Neuronal stem cell (in vitro differentiated cells): Measurements from ENCODE around the gene CD4.

Experiments used
- DNase-seq: peaks from one replicate; pipeline ENCODE4 v3.0.0-alpha.2; 2013; ENCODE audit warnings: low spot score
- H2AFZ ChIP-seq: one replicate; pipeline ENCODE4 v1.6.1; 2013; ENCODE audit warnings: mild to moderate bottlenecking, low read length, inconsistent platforms
- H2AK5ac ChIP-seq: 2 replicates; pipeline ENCODE4 v1.6.1; 2013; ENCODE audit warnings: low read depth, mild to moderate bottlenecking, inconsistent platforms, low read length, moderate library complexity, mixed read lengths
- H2BK120ac ChIP-seq: 2 replicates; pipeline ENCODE4 v1.6.1; 2013; ENCODE audit warnings: low read depth, mild to moderate bottlenecking, inconsistent platforms, low read length, moderate library complexity, mixed read lengths
- H2BK12ac ChIP-seq: one replicate; pipeline ENCODE4 v1.6.1; 2013; ENCODE audit warnings: low read length, inconsistent platforms
- H2BK15ac ChIP-seq: 2 replicates; pipeline ENCODE4 v1.6.1; 2013; ENCODE audit warnings: mild to moderate bottlenecking, low read length, inconsistent platforms, mixed read lengths
- H2BK5ac ChIP-seq: one replicate; pipeline ENCODE4 v1.6.1; 2013; ENCODE audit warnings: inconsistent platforms, mild to moderate bottlenecking, low read length, moderate library complexity
- H3K14ac ChIP-seq: one replicate; pipeline ENCODE4 v1.6.1; 2013; ENCODE audit warnings: low read length, inconsistent platforms
- H3K18ac ChIP-seq: 2 replicates; pipeline ENCODE4 v1.6.1; 2013; ENCODE audit warnings: low read length, inconsistent platforms
- H3K23ac ChIP-seq: 2 replicates; pipeline ENCODE4 v1.6.1; 2013; ENCODE audit warnings: low read depth, mild to moderate bottlenecking, mixed read lengths, low read length, inconsistent platforms; ENCODE audit not compliant: poor library complexity
- H3K27ac ChIP-seq: replicated peaks from 3 replicates; pipeline ENCODE4 v1.5.1; 2013; ENCODE audit warnings: low read length, inconsistent platforms
- H3K27me3 ChIP-seq, 3 experiments: 2 replicates each; pipeline ENCODE4 v1.6.1; 2013; ENCODE audit warnings: low read length in 3 of 3, mild to moderate bottlenecking in 2 of 3, inconsistent platforms in 1 of 3, low read depth in 1 of 3, mixed read lengths in 1 of 3, moderate library complexity in 1 of 3; ENCODE audit not compliant: control insufficient read depth in 3 of 3, insufficient read depth in 3 of 3
- H3K36me3 ChIP-seq, 2 donors: replicated peaks in 1 of 2; 2 replicates each; pipeline ENCODE4 v1.6.1; 2013; ENCODE audit warnings: low read length in 2 of 2; ENCODE audit not compliant: control insufficient read depth in 2 of 2, insufficient read depth in 2 of 2
- H3K4ac ChIP-seq: 2 replicates; pipeline ENCODE4 v1.6.1; 2013; ENCODE audit warnings: inconsistent platforms, mild to moderate bottlenecking, low read length, moderate library complexity
- H3K4me1 ChIP-seq, 2 donors: 1 replicate in 1 of 2; 2 replicates in 1 of 2; pipeline ENCODE4 v1.6.1; 2013; ENCODE audit warnings: low read length in 2 of 2, low read depth in 1 of 2; ENCODE audit not compliant: control insufficient read depth in 2 of 2, insufficient read depth in 1 of 2
- H3K4me2 ChIP-seq: one replicate; pipeline ENCODE4 v1.6.1; 2013; ENCODE audit warnings: mild to moderate bottlenecking, low read length, inconsistent platforms; ENCODE audit not compliant: insufficient read depth, poor library complexity, severe bottlenecking
- H3K4me3 ChIP-seq, 2 donors: 2 replicates each; pipeline ENCODE4 v1.5.1; 2013; ENCODE audit warnings: low read length in 2 of 2, mild to moderate bottlenecking in 2 of 2, inconsistent platforms in 1 of 2, moderate library complexity in 1 of 2
- H3K79me1 ChIP-seq: one replicate; pipeline ENCODE4 v1.6.1; 2013; ENCODE audit warnings: low read depth, mild to moderate bottlenecking, inconsistent platforms, low read length, moderate library complexity
- H3K9ac ChIP-seq: one replicate; pipeline ENCODE4 v1.6.1; 2013; ENCODE audit warnings: mild to moderate bottlenecking, low read depth, low read length, inconsistent platforms; ENCODE audit not compliant: poor library complexity
- H3K9me3 ChIP-seq, 2 donors: replicated peaks in 1 of 2; 2 replicates each; pipeline versions ENCODE3 to v1.6.1; 2013; ENCODE audit warnings: low read length in 2 of 2, mild to moderate bottlenecking in 2 of 2, inconsistent platforms in 1 of 2, low read depth in 1 of 2, mixed read lengths in 1 of 2, moderate library complexity in 1 of 2; ENCODE audit not compliant: control insufficient read depth in 2 of 2, insufficient read depth in 1 of 2
- H4K8ac ChIP-seq: one replicate; pipeline ENCODE4 v1.6.1; 2013; ENCODE audit warnings: low read depth, mild to moderate bottlenecking, inconsistent platforms, low read length, moderate library complexity
- H4K91ac ChIP-seq: one replicate; pipeline ENCODE4 v1.6.1; 2013; ENCODE audit warnings: low read length, low read depth, mild to moderate bottlenecking, inconsistent platforms; ENCODE audit not compliant: poor library complexity
- WGBS, 2 donors: extraction: QIAGEN DNeasy Blood & Tissue Kit; methylation state at CpG; one replicate each; pipeline ENCODE4 v1.1.7; 2013; ENCODE audit warnings: missing lambda C conversion rate in 2 of 2, mixed read lengths in 1 of 2; ENCODE audit not compliant: insufficient read length in 2 of 2, insufficient replicate concordance in 1 of 2; ENCODE audit errors: extremely low coverage in 2 of 2; 5-methylcytosine and 5-hydroxymethylcytosine counted together

CD4 gene

GRCh38 chr12:6866920-6867412 lies 77.6 kb downstream of the CD4 start:
- peak overlapping the region; percentile 33 for H2BK12ac ChIP-seq
- H3K79me1 ChIP-seq: peaks cover 8% of the 10 kb centered on the region
- DNase-seq: no peak
- H3K9ac ChIP-seq: peak overlapping the region; percentile 87
- H2BK120ac ChIP-seq: peak overlapping the region; percentile 69
- H4K91ac ChIP-seq: peak overlapping the region; percentile 16
- H3K27ac ChIP-seq: no peak overlapping the region
- peak overlapping the region; percentile 84 for H2AFZ ChIP-seq
- H4K8ac ChIP-seq: no peak overlapping the region
- H3K27me3 ChIP-seq: no peaks in the 10 kb centered on the region
- peaks cover 32 to 77% of the 10 kb centered on the region in 2 donors for H3K36me3 ChIP-seq
- H2AK5ac ChIP-seq: peak overlapping the region; percentile 82
- peak overlapping the region; percentile 92 for H3K4me2 ChIP-seq
- WGBS, 2 donors: no CpG with 5 or more reads among the region's 33 CpGs
- peak overlapping the region; percentile 43 for H2BK15ac ChIP-seq
- H3K23ac ChIP-seq: peak overlapping the region; percentile 83
- H3K4ac ChIP-seq: peak overlapping the region; percentile 12
- peaks cover 9 to 19% of the 10 kb centered on the region in 2 donors for H3K4me1 ChIP-seq
- H3K18ac ChIP-seq: peak overlapping the region; percentile 76
- peaks cover 0 to 2% of the 10 kb centered on the region in 2 donors for H3K9me3 ChIP-seq
- peak overlapping the region; percentile 74 to 77 for H3K4me3 ChIP-seq
- H2BK5ac ChIP-seq: peak overlapping the region; percentile 95
- H3K14ac ChIP-seq: peak overlapping the region; percentile 77

GRCh38 chr12:6867413-6868210 lies 78.3 kb downstream of the CD4 start, which contains the start of gene TPI1:
TPI1 (plus strand) TSS chr12:6867531; CDS start chr12:6867567, 36 bp downstream.
- Histone ChIP-seq H3K27ac (peak within 1 kb of the TSS; percentile 64), H3K4ac (peak within 1 kb of the TSS; percentile 69), H2AK5ac (peak within 1 kb of the TSS; percentile 96), H3K18ac (peak within 1 kb of the TSS; percentile 99), H2AFZ (peak within 1 kb of the TSS; percentile 84), H3K4me1 (peaks cover 13 to 22% of the 10 kb centered on the region in 2 donors), H2BK120ac (peak within 1 kb of the TSS; percentile 69), H3K9ac (peak within 1 kb of the TSS; percentile 99), H2BK5ac (peak within 1 kb of the TSS; percentile 95), H4K8ac (no peak within 1 kb of the TSS), H2BK15ac (peak within 1 kb of the TSS; percentile 43), H3K36me3 (peaks cover 30 to 74% of the 10 kb centered on the region in 2 donors), H4K91ac (peak within 1 kb of the TSS; percentile 80), H3K9me3 (peaks cover 0 to 2% of the 10 kb centered on the region in 2 donors), H2BK12ac (peak within 1 kb of the TSS; percentile 33), H3K4me3 (peak within 1 kb of the TSS; percentile 74 to 95), H3K27me3 (no peaks in the 10 kb centered on the region), H3K23ac (peak within 1 kb of the TSS; percentile 87), H3K79me1 (peaks cover 8% of the 10 kb centered on the region), H3K4me2 (peak within 1 kb of the TSS; percentile 92), H3K14ac (peak within 1 kb of the TSS; percentile 85)
- no peak for DNase-seq
- no CpG with 5 or more reads among the region's 86 CpGs for WGBS, 2 donors

GRCh38 chr12:6868211-6869048 lies 79.1 kb downstream of the CD4 start:
- H2AFZ ChIP-seq: peak overlapping the region; percentile 77
- H3K4me1 ChIP-seq: peaks cover 15 to 22% of the 10 kb centered on the region in 2 donors
- H3K14ac ChIP-seq: peak overlapping the region; percentile 25
- H3K4ac ChIP-seq: no peak overlapping the region
- peak overlapping the region; percentile 87 for H3K23ac ChIP-seq
- H3K18ac ChIP-seq: peak overlapping the region; percentile 99
- H3K79me1 ChIP-seq: peaks cover 8% of the 10 kb centered on the region
- no CpG with 5 or more reads among the region's 22 CpGs for WGBS, 2 donors
- peaks cover 0 to 2% of the 10 kb centered on the region in 2 donors for H3K9me3 ChIP-seq
- H3K4me3 ChIP-seq: peak overlapping the region; percentile 74 to 95
- H3K27ac ChIP-seq: peak overlapping the region; percentile 11
- H3K4me2 ChIP-seq: peak overlapping the region; percentile 87
- DNase-seq: peak; percentile 20
- H2BK120ac ChIP-seq: no peak overlapping the region
- H2BK15ac ChIP-seq: peak overlapping the region; percentile 41
- H4K91ac ChIP-seq: no peak overlapping the region
- peak overlapping the region; percentile 96 for H2AK5ac ChIP-seq
- no peak overlapping the region for H4K8ac ChIP-seq
- no peaks in the 10 kb centered on the region for H3K27me3 ChIP-seq
- peak overlapping the region; percentile 95 for H2BK5ac ChIP-seq
- H2BK12ac ChIP-seq: no peak overlapping the region
- H3K9ac ChIP-seq: peak overlapping the region; percentile 99
- peaks cover 26 to 66% of the 10 kb centered on the region in 2 donors for H3K36me3 ChIP-seq
